HTR-8/SVneo (cell line): ENCODE results near the gene CAMK4.
"Not testable (repeated sequence)": the region's sequence is repeated elsewhere in the genome, so short reads cannot be mapped to it uniquely, and the experiment has no call there.

ENCODE experiments used
- DNase-seq: peaks from one replicate; pipeline ENCODE4 v3.0.0; 2011; ENCODE audit warnings: low spot score, mixed read lengths; ENCODE audit not compliant: insufficient read length
- FAIRE-seq: peaks from 2 replicates; lab custom pipeline; 2011; peaks lifted over from hg19 to GRCh38; lab: Jason Lieb, UNC

Gene CAMK4

GRCh38 chr5:111252799-111253545 is 28.8 kb downstream of the CAMK4 start:
- DNase-seq = no peak
- FAIRE-seq = peak; percentile 42

GRCh38 chr5:111254613-111255012 is 30.4 kb downstream of the CAMK4 start:
- FAIRE-seq (no peak), DNase-seq (no peak)

DNA sequence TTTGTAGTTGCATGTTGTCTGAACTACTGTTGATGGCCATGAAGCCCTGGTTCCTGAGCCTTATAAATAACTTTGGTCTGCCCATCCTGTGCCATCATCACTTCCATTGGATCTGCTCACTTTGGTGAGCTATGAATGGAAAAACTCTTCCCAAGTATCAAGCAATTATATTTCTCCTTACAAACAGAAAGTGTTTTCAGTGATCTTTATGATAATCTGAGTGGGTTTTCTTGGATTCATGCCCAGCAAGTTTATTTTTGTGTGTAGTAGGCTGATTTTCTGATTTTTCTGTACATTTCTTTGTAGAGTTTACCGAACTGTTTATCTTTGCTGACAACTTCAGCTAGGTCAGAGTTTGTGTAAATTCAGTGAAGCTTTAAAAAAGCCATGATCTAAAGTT is 31.0 kb downstream of the CAMK4 start:
- no peak for DNase-seq
- FAIRE-seq = no peak

DNA sequence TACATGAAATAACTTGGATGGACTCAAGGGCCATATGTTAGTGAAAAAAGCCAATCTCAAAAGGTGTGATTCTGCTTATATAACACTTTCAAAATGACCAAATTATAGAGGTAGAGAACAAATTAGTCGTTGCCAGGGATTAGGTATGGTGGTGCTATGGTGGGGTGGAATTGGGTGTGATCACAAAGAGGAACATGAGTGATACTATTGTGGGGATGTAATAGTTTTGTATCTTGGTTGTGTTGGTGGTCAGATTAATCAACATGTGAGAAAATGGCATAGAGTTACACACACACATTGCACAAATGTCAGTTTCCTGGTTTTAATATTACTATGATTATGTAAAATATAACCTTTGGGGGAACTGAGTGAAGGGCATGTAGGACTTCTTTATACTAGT is 31.9 kb downstream of the CAMK4 start:
- FAIRE-seq (peak; percentile 51), DNase-seq (no peak)

DNA sequence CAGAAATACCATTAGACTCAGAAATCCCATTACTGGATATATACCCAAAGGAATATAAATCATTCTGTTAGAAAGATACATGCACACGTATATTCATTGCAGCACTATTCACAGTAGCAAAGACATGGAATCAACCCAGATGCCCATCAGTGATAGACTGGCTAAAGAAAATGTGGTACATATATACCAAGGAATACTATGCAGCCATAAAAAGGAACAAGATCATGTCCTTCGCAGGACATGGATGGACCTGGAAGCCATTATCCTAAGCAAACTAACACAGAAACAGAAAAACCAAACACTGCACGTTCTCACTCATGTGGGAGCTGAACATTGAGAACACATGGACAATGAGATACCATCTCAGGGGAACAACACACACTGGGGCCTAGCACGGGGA is 33.4 kb downstream of the CAMK4 start:
- DNase-seq, FAIRE-seq: not testable (repeated sequence)

- no peak for FAIRE-seq
- DNase-seq = no peak
These were observed 35.5 kb downstream of the CAMK4 start for GRCh38 chr5:111259636-111260035.

GRCh38 chr5:111261610-111262009 is 37.4 kb downstream of the CAMK4 start:
- DNase-seq = no peak
- no peak for FAIRE-seq

GRCh38 chr5:111262153-111262552 is 38.0 kb downstream of the CAMK4 start:
- DNase-seq (no peak), FAIRE-seq (no peak)

- DNase-seq (no peak), FAIRE-seq (no peak)
These were observed 38.6 kb downstream of the CAMK4 start for GRCh38 chr5:111262815-111263214.

GRCh38 chr5:111266491-111266890 is 42.3 kb downstream of the CAMK4 start:
- no peak for DNase-seq
- no peak for FAIRE-seq

GRCh38 chr5:111268300-111268699 is 44.1 kb downstream of the CAMK4 start:
- FAIRE-seq (no peak), DNase-seq (no peak)

- FAIRE-seq (no peak), DNase-seq (no peak)
These were observed 47.7 kb downstream of the CAMK4 start for GRCh38 chr5:111271885-111272284.

DNA sequence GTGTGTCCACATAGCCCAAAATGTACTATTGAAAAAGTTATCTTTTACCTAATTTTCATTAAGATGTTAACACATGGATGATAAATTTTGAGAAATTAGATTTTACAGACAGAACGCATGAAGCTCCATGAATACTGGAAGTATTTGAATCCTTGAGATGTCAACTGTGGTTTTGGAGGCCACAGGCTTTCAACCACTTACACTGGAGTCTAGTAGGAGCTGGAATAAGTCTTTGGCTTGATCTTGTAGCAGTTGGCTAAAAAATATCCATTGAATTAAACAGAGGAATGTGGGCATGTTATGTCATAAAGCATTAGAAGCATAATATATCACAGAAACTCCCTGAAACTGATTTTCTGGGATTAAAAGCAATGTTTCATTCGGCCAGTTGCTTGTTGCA is 52.9 kb downstream of the CAMK4 start:
- FAIRE-seq (no peak), DNase-seq (no peak)

DNA sequence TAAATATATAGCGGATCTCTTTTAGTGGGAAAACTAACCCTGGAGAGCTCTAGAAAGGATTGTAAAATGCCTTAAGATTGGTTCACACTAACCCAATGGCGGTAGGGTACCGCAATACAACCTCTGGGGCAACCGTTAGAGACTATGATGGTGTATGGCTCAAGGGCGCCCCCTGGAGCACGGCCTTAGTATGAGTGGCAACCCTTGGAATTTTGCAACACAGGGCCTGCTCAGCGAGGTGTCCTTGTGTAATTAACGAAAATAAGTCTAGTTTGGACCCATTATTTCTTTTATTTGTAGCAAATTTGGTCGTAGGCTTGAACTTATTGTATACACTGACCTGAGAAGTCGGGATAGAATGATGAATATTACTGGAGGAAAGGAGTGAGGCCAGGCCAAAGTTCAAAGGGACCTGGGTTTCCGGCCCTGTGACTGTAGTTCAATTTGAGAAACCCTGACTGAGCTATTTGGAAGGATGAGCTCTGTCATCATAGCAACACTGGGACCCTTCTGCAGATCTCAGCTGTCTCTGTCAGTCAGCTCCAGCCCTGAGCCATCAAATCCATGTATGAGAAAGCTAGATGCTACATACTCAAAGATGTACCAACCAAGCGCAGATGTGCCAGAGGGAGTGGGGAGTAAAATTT is 54.8 kb downstream of the CAMK4 start:
- peak; percentile 31 for DNase-seq
- FAIRE-seq = peak; percentile 63

GRCh38 chr5:111280282-111280951 is 56.2 kb downstream of the CAMK4 start:
- FAIRE-seq = no peak
- DNase-seq = no peak

GRCh38 chr5:111282798-111283197 is 58.6 kb downstream of the CAMK4 start:
- FAIRE-seq (no peak), DNase-seq (no peak)

DNA sequence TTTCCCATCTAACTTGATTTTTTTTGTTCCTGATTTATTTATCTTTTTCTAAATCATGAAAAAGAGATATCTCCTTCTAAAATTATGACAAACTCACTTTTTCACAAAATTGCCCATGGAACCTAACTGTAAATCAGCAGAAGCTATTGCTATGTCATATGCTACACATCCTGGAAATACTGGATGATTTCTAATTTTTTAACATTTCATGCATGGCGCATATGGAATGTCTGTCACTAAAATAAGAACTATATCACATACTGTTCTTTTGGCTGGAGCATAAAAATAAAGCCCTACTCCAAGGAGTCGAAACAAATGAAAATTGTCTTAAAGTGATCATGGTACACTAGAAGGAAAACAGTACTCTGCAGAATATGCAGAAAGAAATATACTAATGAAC is 60.6 kb downstream of the CAMK4 start:
- FAIRE-seq = no peak
- DNase-seq = no peak

GRCh38 chr5:111294551-111294950 is 70.4 kb downstream of the CAMK4 start:
- FAIRE-seq = no peak

GRCh38 chr5:111295649-111296048 is 71.5 kb downstream of the CAMK4 start:
- FAIRE-seq = no peak
- no peak for DNase-seq

More at GRCh38 chr5:111294551-111294950, 70.4 kb downstream of the CAMK4 start:
- no peak for DNase-seq

DNA sequence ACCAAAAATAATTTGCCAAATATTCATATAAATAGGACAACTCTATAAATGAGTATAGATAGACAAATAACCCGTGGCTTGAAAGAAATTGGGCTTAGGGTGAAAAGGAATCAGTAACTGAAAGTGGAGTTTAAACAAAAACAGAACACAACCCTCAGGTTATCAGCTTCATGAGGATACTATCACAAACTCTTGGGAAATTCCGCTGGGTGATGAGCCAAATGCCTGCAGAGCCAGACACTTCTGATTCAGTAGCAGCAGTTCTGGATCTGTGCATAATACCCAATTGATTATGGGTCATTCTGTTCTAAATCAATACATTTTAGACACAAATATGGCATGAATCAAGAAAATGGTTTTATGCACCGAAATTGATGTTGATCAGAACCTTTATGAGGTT is 72.4 kb downstream of the CAMK4 start:
- FAIRE-seq = no peak
- DNase-seq = no peak

GRCh38 chr5:111299067-111299481 is 74.9 kb downstream of the CAMK4 start:
- no peak for DNase-seq

More at GRCh38 chr5:111299067-111299481, 74.9 kb downstream of the CAMK4 start:
- FAIRE-seq = peak; percentile 75
